ENCODE results near the gene SLMAP.

Gene SLMAP

GRCh38 chr3:57816471-57817095, 60.5 kb downstream of the SLMAP start:
- DNase-seq = no peak
- Histone ChIP-seq H3K36me3 (replicated peaks) (no peaks in the 10 kb centered on the region), H3K4me3 (ENCODE audit: low read depth, low read length) (no peak overlapping the region), H3K27ac (no peak overlapping the region), H3K27me3 (replicated peaks) (no peaks in the 10 kb centered on the region)
- TF ChIP-seq CTCF (IDR thresholded peaks at IDR 0.05; ENCODE audit: low read depth, low read length, missing control alignments) = no peak
- in situ Hi-C loops (cut with HindIII; ENCODE audit: low pct_ligation_motif_present, low sequenced_read_pairs) = no loop called here

GRCh38 chr3:57818772-57819171, 62.7 kb downstream of the SLMAP start:
- TF ChIP-seq CTCF (IDR thresholded peaks at IDR 0.05; ENCODE audit: low read depth, low read length, missing control alignments) = no peak
- no peaks in the 10 kb centered on the region for H3K27me3 ChIP-seq (replicated peaks)
- H3K4me3 ChIP-seq (ENCODE audit: low read depth, low read length) = no peak overlapping the region
- no peak for DNase-seq
- in situ Hi-C loops (cut with HindIII; ENCODE audit: low pct_ligation_motif_present, low sequenced_read_pairs) = no loop called here
- H3K36me3 ChIP-seq (replicated peaks) = no peaks in the 10 kb centered on the region
- H3K27ac ChIP-seq = no peak overlapping the region

GRCh38 chr3:57820479-57820878, 64.4 kb downstream of the SLMAP start:
- H3K27me3 ChIP-seq (replicated peaks) = no peaks in the 10 kb centered on the region
- no peaks in the 10 kb centered on the region for H3K36me3 ChIP-seq (replicated peaks)
- TF ChIP-seq CTCF (IDR thresholded peaks at IDR 0.05; ENCODE audit: low read depth, low read length, missing control alignments) = no peak
- no peak overlapping the region for H3K4me3 ChIP-seq (ENCODE audit: low read depth, low read length)
- in situ Hi-C loops (cut with HindIII; ENCODE audit: low pct_ligation_motif_present, low sequenced_read_pairs) = no loop called here
- no peak overlapping the region for H3K27ac ChIP-seq
- DNase-seq = no peak

- Histone ChIP-seq H3K36me3 (replicated peaks) (no peaks in the 10 kb centered on the region), H3K4me3 (ENCODE audit: low read depth, low read length) (no peak overlapping the region), H3K27ac (no peak overlapping the region), H3K27me3 (replicated peaks) (no peaks in the 10 kb centered on the region)
- TF ChIP-seq CTCF (IDR thresholded peaks at IDR 0.05; ENCODE audit: low read depth, low read length, missing control alignments) = no peak
- DNase-seq = no peak
- in situ Hi-C loops (cut with HindIII; ENCODE audit: low pct_ligation_motif_present, low sequenced_read_pairs) = no loop called here
These were observed 65.7 kb downstream of the SLMAP start for GRCh38 chr3:57821765-57822164.

- Histone ChIP-seq H3K27ac (no peak overlapping the region), H3K27me3 (replicated peaks) (no peaks in the 10 kb centered on the region), H3K4me3 (ENCODE audit: low read depth, low read length) (no peak overlapping the region), H3K36me3 (replicated peaks) (no peaks in the 10 kb centered on the region)
- no peak for TF ChIP-seq CTCF (IDR thresholded peaks at IDR 0.05; ENCODE audit: low read depth, low read length, missing control alignments)
- in situ Hi-C loops (cut with HindIII; ENCODE audit: low pct_ligation_motif_present, low sequenced_read_pairs) = no loop called here
- no peak for DNase-seq
These were observed 66.6 kb downstream of the SLMAP start for GRCh38 chr3:57822686-57823085.

GRCh38 chr3:57825116-57825515, 69.0 kb downstream of the SLMAP start:
- no peak for TF ChIP-seq CTCF (IDR thresholded peaks at IDR 0.05; ENCODE audit: low read depth, low read length, missing control alignments)
- Histone ChIP-seq H3K36me3 (replicated peaks) (no peaks in the 10 kb centered on the region), H3K4me3 (ENCODE audit: low read depth, low read length) (no peak overlapping the region)

More at GRCh38 chr3:57825116-57825515, 69.0 kb downstream of the SLMAP start:
- DNase-seq = no peak
- H3K27ac ChIP-seq = no peak overlapping the region
- no peaks in the 10 kb centered on the region for H3K27me3 ChIP-seq (replicated peaks)
- in situ Hi-C loops (cut with HindIII; ENCODE audit: low pct_ligation_motif_present, low sequenced_read_pairs) = no loop called here
